ENCODE results near the gene NCAPD2.

DNA sequence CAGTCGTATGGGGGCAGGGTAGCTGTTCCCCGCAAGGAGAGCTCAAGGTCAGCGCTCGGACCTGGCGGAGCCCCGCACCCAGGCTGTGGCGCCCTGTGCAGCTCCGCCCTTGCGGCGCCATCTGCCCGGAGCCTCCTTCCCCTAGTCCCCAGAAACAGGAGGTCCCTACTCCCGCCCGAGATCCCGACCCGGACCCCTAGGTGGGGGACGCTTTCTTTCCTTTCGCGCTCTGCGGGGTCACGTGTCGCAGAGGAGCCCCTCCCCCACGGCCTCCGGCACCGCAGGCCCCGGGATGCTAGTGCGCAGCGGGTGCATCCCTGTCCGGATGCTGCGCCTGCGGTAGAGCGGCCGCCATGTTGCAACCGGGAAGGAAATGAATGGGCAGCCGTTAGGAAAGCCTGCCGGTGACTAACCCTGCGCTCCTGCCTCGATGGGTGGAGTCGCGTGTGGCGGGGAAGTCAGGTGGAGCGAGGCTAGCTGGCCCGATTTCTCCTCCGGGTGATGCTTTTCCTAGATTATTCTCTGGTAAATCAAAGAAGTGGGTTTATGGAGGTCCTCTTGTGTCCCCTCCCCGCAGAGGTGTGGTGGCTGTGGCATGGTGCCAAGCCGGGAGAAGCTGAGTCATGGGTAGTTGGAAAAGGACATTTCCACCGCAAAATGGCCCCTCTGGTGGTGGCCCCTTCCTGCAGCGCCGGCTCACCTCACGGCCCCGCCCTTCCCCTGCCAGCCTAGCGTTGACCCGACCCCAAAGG is 41.2 kb downstream of the NCAPD2 start:
- TF ChIP-seq, protein P1, sequence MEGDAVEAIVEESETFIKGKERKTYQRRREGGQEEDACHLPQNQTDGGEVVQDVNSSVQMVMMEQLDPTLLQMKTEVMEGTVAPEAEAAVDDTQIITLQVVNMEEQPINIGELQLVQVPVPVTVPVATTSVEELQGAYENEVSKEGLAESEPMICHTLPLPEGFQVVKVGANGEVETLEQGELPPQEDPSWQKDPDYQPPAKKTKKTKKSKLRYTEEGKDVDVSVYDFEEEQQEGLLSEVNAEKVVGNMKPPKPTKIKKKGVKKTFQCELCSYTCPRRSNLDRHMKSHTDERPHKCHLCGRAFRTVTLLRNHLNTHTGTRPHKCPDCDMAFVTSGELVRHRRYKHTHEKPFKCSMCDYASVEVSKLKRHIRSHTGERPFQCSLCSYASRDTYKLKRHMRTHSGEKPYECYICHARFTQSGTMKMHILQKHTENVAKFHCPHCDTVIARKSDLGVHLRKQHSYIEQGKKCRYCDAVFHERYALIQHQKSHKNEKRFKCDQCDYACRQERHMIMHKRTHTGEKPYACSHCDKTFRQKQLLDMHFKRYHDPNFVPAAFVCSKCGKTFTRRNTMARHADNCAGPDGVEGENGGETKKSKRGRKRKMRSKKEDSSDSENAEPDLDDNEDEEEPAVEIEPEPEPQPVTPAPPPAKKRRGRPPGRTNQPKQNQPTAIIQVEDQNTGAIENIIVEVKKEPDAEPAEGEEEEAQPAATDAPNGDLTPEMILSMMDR (IDR thresholded peaks at IDR 0.05): no peak
- TF ChIP-seq EZH2phosphoT487 (IDR thresholded peaks at IDR 0.05): no peak

All from neural progenitor cell (in vitro differentiated cells).